GM12864 (cell line): ENCODE data around the gene TSHZ3.

Experiments used
- DNase-seq: peaks from one replicate; pipeline ENCODE4 v3.0.0-alpha.2; 2011; ENCODE audit warnings: low read depth
- H3K4me3 ChIP-seq: 2 replicates; pipeline ENCODE4 v1.5.1; 2011; ENCODE audit warnings: mild to moderate bottlenecking, low read depth, low read length, control low read depth
- TF ChIP-seq, protein P1 (sequence below): IDR thresholded peaks from 2 replicates; pipeline ENCODE4 v1.5.1; 2011; ENCODE audit warnings: low read depth, mild to moderate bottlenecking, moderate library complexity, low read length, control low read depth, inconsistent platforms; ENCODE audit errors: missing control alignments

Gene TSHZ3

DNA sequence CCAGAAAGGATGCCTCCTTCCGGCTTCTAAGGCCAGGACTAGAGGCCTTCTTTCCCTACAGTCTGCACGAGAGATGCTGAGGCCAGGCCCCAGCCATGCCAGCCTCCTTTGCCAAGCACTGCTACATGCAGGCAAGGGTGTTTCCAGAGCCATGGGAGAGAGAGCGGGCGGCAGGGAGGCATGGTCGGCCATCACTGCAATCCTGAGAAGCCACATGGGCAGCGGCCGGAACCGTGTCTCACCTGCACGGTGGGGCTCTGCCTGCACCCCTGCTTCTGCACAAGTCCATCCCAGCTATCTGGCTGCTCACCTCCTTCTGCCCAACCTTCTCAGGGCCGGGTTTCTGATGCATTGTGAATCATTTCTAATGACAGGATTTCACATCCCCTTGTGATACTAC is 35.1 kb downstream of the TSHZ3 start:
- no peak overlapping the region for H3K4me3 ChIP-seq
- TF ChIP-seq, protein P1, sequence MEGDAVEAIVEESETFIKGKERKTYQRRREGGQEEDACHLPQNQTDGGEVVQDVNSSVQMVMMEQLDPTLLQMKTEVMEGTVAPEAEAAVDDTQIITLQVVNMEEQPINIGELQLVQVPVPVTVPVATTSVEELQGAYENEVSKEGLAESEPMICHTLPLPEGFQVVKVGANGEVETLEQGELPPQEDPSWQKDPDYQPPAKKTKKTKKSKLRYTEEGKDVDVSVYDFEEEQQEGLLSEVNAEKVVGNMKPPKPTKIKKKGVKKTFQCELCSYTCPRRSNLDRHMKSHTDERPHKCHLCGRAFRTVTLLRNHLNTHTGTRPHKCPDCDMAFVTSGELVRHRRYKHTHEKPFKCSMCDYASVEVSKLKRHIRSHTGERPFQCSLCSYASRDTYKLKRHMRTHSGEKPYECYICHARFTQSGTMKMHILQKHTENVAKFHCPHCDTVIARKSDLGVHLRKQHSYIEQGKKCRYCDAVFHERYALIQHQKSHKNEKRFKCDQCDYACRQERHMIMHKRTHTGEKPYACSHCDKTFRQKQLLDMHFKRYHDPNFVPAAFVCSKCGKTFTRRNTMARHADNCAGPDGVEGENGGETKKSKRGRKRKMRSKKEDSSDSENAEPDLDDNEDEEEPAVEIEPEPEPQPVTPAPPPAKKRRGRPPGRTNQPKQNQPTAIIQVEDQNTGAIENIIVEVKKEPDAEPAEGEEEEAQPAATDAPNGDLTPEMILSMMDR = no peak
- DNase-seq = no peak

DNA sequence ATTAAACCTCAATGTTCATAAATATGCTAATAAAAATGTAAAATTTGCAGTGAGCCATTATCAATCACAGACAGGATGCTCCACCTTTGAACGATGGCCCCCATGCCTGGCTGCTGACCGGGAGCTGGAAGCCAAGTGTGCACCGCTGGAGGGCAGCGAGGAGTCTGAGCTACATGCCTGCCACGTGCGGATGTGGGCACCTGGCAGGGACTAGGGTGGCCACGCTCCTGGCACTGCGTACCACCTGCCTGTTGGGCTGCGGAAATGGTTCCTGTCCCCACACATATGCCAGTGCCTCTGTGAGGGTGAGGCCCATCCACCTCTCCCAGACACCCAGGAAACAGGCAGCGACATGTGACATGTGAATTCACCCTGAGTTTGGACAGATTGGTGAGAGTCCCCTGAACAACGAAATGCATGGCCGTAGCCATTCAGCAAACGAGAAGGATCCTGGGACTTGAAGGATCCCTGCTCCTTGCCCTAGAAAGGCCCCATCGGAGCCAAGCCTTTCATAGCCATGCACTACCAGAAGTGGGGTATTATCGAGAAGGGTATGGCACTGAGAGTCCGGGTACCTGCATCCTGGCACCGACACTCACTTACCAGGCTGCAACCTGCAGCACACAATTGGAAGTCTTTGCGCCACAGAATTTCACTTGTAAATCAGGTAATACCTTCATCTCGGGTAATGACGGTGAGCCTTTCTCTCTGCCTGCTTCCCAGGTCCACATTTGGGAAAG is 35.8 kb downstream of the TSHZ3 start:
- TF ChIP-seq, protein P1 = no peak
- DNase-seq = no peak

DNA sequence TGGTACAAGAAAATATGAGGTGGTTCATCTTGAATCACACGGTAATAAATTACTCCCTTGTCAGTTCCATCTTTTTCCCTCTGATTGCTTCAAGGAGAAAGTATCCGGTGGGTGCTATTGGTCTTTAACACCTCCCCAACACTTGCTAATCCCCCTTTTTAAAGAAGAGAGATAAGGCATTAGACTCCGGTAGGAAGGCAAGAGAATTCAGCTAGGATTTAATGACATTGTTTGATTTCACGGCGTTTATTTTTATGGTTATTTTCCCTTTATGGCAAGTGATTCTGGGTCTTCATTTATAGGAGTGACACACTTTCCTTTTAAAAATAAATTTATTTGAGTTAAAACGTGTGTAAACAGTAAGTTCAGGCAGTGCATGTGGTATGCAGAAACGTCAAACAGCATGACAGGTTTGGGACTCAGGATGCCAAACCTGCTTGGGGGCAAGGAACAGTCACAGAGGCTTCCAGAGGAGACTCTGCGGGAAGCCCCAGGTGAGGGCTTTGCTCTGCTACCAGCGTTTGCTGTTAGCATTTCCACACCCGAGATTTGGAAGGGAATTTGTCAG is 36.5 kb downstream of the TSHZ3 start:
- H3K4me3 ChIP-seq = no peak overlapping the region
- TF ChIP-seq, protein P1 = no peak

More for the DNA sequence above, 35.8 kb downstream of the TSHZ3 start:
- H3K4me3 ChIP-seq = no peak overlapping the region

DNA sequence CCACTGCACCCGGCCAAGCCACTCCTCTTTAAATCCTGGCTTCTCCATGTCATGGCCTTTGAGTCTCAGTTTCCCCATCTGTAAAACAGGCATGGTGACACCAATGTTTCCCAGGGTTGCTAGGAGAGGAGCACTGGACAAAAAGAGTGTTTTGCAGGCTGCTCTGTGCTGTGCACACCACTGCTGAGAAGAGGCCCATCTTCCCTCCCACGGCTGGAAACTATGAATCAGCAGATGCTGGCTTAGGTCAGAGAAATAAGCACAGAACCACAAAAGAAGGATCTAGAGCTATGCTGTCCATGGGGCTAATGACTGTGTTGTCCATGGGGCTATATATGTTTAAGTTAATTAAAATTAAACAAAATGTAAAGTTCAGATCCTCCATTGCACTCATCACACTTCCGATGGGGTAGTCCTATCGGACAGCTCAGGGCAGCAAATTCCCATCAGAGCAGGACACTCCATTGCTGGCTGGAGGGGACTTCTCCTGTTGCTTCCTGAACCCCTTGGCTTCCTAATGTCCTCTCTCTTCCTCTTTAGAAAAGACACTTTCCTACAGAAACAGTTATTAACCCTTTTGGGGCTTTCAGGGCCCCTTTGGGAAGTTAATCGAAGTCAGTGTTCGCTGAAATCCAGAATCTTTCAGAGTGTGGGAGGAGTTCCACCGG is 37.1 kb downstream of the TSHZ3 start:
- DNase-seq = no peak
- H3K4me3 ChIP-seq = no peak overlapping the region
- TF ChIP-seq, protein P1 = no peak

More for the DNA sequence above, 36.5 kb downstream of the TSHZ3 start:
- no peak for DNase-seq

- TF ChIP-seq, protein P1 = no peak
- H3K4me3 ChIP-seq = no peak overlapping the region
- DNase-seq = no peak
These were observed 38.7 kb downstream of the TSHZ3 start for GRCh38 chr19:31310432-31311133.

GRCh38 chr19:31308781-31309180 is 40.5 kb downstream of the TSHZ3 start:
- no peak for DNase-seq
- H3K4me3 ChIP-seq = no peak overlapping the region
- TF ChIP-seq, protein P1 = no peak
